KMS-11 (cell line): ENCODE measurements around the gene CIAO1.
"Not testable (repeated sequence)": the region's sequence is repeated elsewhere in the genome, so short reads cannot be mapped to it uniquely, and the experiment has no call there.

ENCODE experiments used
- H2AFZ ChIP-seq: fragments of 200-600 bp; sonication (generic); 2 replicates; pipeline ENCODE4 v1.6.1; 2016; ENCODE audit warnings: antibody characterized with exemption, mixed run types, low read depth
- H3K27ac ChIP-seq: fragments of 200-600 bp; sonication (generic); 2 replicates; pipeline ENCODE4 v1.6.1; 2016; ENCODE audit warnings: mild to moderate bottlenecking, mixed run types
- H3K27me3 ChIP-seq: fragments of 200-600 bp; sonication (generic); 2 replicates; pipeline ENCODE4 v1.6.1; 2017; ENCODE audit warnings: mild to moderate bottlenecking, low read depth, mixed run types, moderate library complexity; ENCODE audit not compliant: insufficient read depth
- H3K36me3 ChIP-seq: fragments of 200-600 bp; sonication (generic); 2 replicates; pipeline ENCODE4 v1.6.1; 2017; ENCODE audit warnings: mild to moderate bottlenecking, mixed run types; ENCODE audit not compliant: insufficient read depth
- H3K4me1 ChIP-seq: fragments of 200-600 bp; sonication (generic); 2 replicates; pipeline ENCODE4 v1.6.1; 2016; ENCODE audit warnings: mild to moderate bottlenecking, low read depth, mixed run types; ENCODE audit not compliant: poor library complexity, severe bottlenecking
- H3K4me2 ChIP-seq: fragments of 200-600 bp; sonication (generic); 2 replicates; pipeline ENCODE4 v1.7.0; 2016; ENCODE audit warnings: mild to moderate bottlenecking, mixed run types
- H3K4me3 ChIP-seq: fragments of 200-600 bp; sonication (generic); IDR thresholded peaks from 2 replicates; pipeline ENCODE4 v1.6.1; 2017; ENCODE audit warnings: low read depth, low read length, mixed read lengths; ENCODE audit not compliant: insufficient read depth
- H3K79me2 ChIP-seq: fragments of 200-600 bp; sonication (generic); 2 replicates; pipeline ENCODE4 v1.6.1; 2016; ENCODE audit warnings: low read depth, mixed run types; ENCODE audit not compliant: insufficient read depth
- H3K9ac ChIP-seq: fragments of 200-600 bp; sonication (generic); 2 replicates; pipeline ENCODE4 v1.6.1; 2016; ENCODE audit warnings: mild to moderate bottlenecking, mixed run types
- H4K20me1 ChIP-seq: fragments of 200-600 bp; sonication (generic); 2 replicates; pipeline ENCODE4 v1.6.1; 2016; ENCODE audit warnings: mild to moderate bottlenecking, mixed run types; ENCODE audit not compliant: insufficient read depth
- CTCF ChIP-seq: fragments of 200-600 bp; sonication (generic); conservative IDR thresholded peaks from 2 replicates; pipeline ENCODE4 v1.6.1; 2017; ENCODE audit warnings: low read depth, mild to moderate bottlenecking, antibody characterized with exemption, low read length, moderate library complexity, mixed read lengths

CIAO1 gene

GRCh38 chr2:96254571-96254970, 11.5 kb upstream of the CIAO1 start:
- no peak overlapping the region for H3K4me2 ChIP-seq
- no peaks in the 10 kb centered on the region for H3K36me3 ChIP-seq
- TF ChIP-seq CTCF = no peak
- H3K79me2 ChIP-seq = no peaks in the 10 kb centered on the region
- H2AFZ ChIP-seq = no peak overlapping the region
- no peaks in the 10 kb centered on the region for H4K20me1 ChIP-seq
- H3K9ac ChIP-seq = no peak overlapping the region
- H3K27me3 ChIP-seq = no peaks in the 10 kb centered on the region
- no peak overlapping the region for H3K27ac ChIP-seq
- H3K4me1 ChIP-seq = no peaks in the 10 kb centered on the region
- no peak overlapping the region for H3K4me3 ChIP-seq

DNA sequence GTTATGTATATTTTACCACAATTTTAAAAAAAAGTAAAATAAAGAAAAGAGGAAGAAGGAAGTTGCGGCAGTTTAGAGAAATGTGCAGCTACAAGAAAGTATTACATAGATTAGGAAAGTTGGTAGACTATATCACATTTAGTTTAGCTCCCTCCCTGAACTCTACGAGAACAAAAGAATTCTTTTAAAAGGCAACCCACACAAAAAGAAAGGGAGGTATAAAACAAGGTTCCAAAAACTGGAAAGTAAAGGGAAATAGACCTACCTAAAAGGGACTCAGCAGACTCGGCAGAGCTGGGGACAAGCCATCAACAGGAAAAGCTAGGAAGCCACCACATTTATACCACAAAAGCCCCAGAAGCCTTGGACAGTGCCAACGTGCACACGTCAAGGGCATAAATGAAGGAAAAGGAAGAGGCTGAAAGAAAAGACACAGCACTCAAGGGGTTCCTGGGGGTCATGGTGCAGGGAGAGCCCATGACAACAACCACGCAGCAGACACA, 9.4 kb upstream of the CIAO1 start:
- no peak overlapping the region for H3K4me3 ChIP-seq
- H3K27me3 ChIP-seq = no peaks in the 10 kb centered on the region
- no peaks in the 10 kb centered on the region for H3K36me3 ChIP-seq
- no peaks in the 10 kb centered on the region for H4K20me1 ChIP-seq
- TF ChIP-seq CTCF = no peak
- no peak overlapping the region for H2AFZ ChIP-seq
- no peak overlapping the region for H3K27ac ChIP-seq
- peaks cover 19% of the 10 kb centered on the region for H3K4me1 ChIP-seq
- peaks cover 1% of the 10 kb centered on the region; the same call in 1 of the 2 replicates for H3K79me2 ChIP-seq
- no peak overlapping the region for H3K4me2 ChIP-seq
- H3K9ac ChIP-seq = no peak overlapping the region

GRCh38 chr2:96257744-96258143, 8.3 kb upstream of the CIAO1 start:
- Histone ChIP-seq H3K4me1 (peaks cover 19% of the 10 kb centered on the region), H3K79me2 (peaks cover 12% of the 10 kb centered on the region; the same call in 1 of the 2 replicates)
- not testable (repeated sequence) for H3K4me3 ChIP-seq, H3K4me2 ChIP-seq, H4K20me1 ChIP-seq, H3K27me3 ChIP-seq, H3K27ac ChIP-seq, H3K36me3 ChIP-seq, H2AFZ ChIP-seq, H3K9ac ChIP-seq

DNA sequence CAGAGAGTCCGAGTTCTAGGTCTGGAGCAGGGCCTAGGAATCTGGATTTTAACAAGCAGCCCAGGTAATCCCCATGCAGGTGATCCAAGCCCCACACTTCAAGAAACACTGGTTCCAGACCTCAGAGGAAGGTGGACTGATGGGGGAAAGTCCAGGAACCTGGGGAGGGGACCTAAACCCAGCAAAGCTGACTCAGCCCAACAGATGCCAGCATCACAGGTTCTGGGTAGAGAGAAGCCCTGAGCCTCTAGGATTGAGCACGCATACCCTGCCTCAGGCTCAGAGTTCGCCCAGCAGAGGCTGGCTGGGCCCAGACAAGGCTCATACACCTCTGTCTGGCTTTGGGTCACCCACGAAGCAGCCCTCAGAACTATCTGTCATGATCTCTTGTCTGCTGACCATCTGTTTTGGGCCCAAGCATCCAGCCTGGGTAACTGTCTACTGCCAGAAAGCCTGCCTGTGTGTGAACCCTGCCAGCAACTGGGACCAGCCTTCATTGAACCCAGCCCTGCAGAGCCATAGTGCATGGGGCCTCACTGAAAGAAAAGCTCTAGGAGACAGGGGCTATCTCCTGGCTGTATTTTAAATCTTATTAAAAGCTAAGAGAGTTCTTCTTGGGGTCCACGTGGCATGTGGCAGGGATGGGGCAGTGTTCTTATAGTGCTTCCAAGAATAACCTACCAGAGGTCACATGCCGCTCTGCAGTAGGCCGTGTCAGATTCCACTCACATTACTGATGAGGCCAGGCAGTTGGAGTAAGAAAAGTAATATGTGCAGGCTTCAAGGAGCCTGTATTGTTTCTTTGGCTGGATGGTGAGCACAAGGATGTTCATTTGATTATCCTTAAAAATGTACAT, 7.6 kb upstream of the CIAO1 start:
- Histone ChIP-seq H4K20me1 (no peaks in the 10 kb centered on the region), H3K4me1 (peaks cover 19% of the 10 kb centered on the region), H3K9ac (no peak overlapping the region), H3K36me3 (no peaks in the 10 kb centered on the region), H3K79me2 (peaks cover 15% of the 10 kb centered on the region; the same call in 1 of the 2 replicates), H3K27ac (no peak overlapping the region), H3K27me3 (no peaks in the 10 kb centered on the region), H2AFZ (no peak overlapping the region), H3K4me3 (no peak overlapping the region), H3K4me2 (no peak overlapping the region)
- no peak for TF ChIP-seq CTCF

GRCh38 chr2:96259497-96259921, 6.5 kb upstream of the CIAO1 start:
- Histone ChIP-seq H2AFZ (no peak overlapping the region), H3K9ac (no peak overlapping the region), H4K20me1 (no peaks in the 10 kb centered on the region), H3K27ac (no peak overlapping the region), H3K4me2 (no peak overlapping the region), H3K27me3 (no peaks in the 10 kb centered on the region), H3K36me3 (no peaks in the 10 kb centered on the region), H3K4me3 (no peak overlapping the region), H3K79me2 (peaks cover 23% of the 10 kb centered on the region), H3K4me1 (peaks cover 26% of the 10 kb centered on the region)
- no peak for TF ChIP-seq CTCF
